Stimulated activated CD8-positive, alpha-beta memory T cell treated with anti-CD3 and anti-CD28 coated beads, Interleukin-4, amount 100 ng/mL, for 4 hours (primary cell): ENCODE results near the gene TAF6.
A peak's percentile ranks its signal among the peaks of the same experiment; 100 is the strongest.

ENCODE experiments used
- DNase-seq, 2 donors: peaks; one replicate each; pipeline ENCODE4 v3.0.0-alpha.2; 2020; ENCODE audit warnings: low read depth in 2 of 2, low spot score in 1 of 2

Gene TAF6

DNA sequence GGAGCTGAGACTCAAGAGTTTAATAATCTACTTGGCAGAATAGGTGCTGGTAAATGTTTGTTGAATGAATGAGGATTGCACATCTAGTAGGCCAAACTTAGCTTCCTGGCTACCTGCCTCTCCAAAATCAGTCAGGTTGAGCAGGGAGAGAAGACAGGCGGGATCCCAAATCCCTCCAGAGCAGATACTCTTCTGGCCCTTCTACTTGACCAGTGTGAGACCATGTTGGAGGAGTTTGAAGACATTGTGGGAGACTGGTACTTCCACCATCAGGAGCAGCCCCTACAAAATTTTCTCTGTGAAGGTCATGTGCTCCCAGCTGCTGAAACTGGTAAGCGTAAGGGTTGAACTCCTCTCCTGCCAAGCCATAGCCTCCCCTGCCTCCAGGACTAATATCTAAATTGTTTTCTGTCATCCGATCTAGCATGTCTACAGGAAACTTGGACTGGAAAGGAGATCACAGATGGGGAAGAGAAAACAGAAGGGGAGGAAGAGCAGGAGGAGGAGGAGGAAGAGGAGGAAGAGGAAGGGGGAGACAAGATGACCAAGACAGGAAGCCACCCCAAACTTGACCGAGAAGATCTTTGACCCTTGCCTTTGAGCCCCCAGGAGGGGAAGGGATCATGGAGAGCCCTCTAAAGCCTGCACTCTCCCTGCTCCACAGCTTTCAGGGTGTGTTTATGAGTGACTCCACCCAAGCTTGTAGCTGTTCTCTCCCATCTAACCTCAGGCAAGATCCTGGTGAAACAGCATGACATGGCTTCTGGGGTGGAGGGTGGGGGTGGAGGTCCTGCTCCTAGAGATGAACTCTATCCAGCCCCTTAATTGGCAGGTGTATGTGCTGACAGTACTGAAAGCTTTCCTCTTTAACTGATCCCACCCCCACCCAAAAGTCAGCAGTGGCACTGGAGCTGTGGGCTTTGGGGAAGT is 5.4 kb upstream of the TAF6 start:
- no peak for DNase-seq

DNA sequence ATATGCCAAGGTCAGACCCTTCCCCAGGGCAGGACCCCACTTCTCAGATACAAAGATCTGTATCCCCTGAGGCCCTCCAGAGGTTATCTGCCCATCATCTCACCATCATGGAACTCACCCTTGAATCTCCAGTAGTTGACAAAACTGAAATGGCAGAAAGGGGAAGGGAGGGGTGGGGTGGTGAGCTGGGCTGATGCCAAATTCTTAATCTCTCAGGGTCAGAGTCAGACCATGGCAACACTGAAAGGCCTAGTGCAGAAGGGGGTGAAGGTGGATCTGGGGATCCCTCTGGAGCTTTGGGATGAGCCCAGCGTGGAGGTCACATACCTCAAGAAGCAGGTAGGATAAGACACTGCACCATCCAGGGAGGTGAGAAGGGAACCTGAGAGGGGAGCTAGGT is 3.4 kb upstream of the TAF6 start:
- DNase-seq, result no peak

DNA sequence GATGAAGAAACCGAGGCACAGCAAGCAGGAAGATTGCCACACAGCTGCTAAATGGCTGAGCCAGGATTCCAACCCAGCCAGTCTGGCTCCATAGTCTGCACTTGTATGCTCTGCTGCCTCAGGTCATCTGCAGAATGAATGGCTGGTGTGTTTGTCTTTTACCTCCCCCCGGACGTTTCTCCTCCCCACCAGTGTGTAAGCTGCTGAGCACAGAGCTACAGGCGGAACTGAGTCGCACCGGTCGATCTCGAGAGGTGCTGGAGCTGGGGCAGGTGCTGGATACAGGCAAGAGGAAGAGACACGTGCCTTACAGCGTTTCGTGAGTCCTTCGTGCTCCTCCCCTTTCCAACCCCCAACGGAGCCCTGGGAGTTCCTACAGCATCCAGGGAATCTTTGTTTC is 2.9 kb upstream of the TAF6 start:
- no peak for DNase-seq

DNA sequence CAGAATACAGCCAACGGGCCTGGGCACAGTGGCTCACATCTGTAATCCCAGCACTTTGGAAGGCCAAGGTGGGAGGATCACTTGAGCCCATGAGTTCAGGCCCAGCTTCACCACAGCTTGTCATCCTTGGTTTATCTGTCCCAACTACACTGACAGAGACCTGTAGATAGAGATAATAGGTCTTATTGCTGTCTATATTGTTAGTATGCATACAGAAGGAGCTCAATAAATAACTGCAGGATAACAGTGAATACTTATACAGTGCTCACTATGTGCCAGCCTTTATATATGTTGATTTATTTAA is 1.5 kb upstream of the TAF6 start:
- DNase-seq, result no peak

- no peak for DNase-seq
Observed at GRCh38 chr7:100119970-100120732, 993 bp upstream of the TAF6 start.

- DNase-seq, result no peak
Observed at GRCh38 chr7:100118388-100119071, 628 bp downstream of the TAF6 start.

DNA sequence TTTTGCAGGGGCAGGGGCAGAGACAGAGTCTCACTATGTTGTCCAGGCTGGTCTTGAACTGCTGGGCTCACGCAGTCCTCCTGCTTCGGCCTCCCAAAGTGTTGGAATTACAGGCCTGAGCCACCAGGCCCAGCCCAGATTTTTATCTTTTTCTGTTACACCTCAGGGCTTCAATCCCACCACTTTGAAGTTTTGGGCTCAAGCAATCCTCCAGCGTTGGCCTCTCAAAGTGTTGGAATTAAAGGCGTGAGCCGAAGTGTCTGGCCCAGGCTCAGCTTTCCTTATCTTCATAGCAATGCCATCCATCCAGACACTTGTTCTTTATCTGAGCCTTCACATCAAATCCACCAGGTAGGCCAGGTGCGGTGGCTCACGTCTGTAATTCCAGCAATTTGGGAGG is 4.1 kb downstream of the TAF6 start:
- no peak for DNase-seq

GRCh38 chr7:100111914-100112313 is 7.2 kb downstream of the TAF6 start:
- DNase-seq, result no peak

GRCh38 chr7:100111156-100111555 is 8.0 kb downstream of the TAF6 start:
- no peak for DNase-seq

DNA sequence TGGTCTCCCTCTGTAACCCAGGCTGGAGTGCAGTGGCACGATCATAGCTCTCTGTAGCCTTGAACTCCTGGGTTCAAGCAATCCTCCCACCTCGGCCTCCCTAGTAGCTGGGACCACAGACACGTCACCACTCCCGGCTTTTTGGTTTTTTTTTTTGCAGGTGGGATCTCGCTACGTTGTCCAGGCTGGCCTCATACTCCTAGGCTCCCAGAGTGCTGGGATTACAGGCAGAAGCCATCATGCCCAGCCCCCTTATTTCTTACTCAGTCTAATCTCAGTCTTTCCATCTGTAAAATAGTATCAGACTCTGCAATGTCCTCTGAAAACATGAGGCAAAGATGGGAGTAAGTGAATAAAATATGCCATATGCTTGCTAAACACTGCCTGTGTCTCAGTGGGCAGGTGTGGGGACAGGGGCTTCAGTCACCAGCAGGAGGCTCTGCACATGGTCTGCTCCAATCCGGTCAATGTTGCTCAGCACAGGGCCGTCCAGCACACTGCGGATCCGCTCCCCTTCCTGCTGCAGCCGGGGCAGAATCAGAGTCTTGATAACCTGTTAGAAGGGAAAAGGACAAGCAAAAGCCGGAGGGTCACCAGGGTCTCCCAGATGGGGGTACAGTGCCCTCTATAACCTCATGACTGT is 9.5 kb downstream of the TAF6 start:
- no peak for DNase-seq

- no peak for DNase-seq
Observed at GRCh38 chr7:100107890-100108289, 11.3 kb downstream of the TAF6 start.

DNA sequence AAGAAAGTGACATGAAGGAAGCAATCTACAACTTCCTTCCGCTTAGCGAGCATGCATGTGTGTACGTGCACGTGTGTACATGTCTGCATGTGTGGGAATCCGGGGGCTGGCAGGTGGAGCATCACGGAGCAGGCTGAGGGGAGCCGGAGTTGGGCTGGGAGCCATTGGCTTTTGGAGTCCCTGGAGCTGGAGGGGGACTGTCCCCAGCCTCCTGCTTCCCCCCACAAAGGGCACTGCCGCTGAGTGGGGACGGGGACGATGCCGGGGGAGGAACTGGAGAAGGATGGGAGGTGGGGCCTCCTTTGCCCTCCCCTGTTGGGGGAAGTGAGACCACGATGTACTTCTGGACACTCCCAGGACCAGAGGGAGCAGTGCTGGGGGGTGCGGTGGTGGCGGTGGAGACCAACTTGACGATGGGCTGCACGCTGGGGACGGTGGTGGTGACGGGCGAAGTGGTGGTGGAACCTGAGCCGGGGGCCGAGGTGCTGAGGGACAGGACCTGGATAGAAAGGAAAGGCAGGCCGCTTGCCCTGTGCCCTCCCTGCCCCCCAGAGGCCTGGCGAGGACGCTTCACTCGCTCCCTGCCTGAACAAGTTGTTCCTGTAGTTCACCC is 11.9 kb downstream of the TAF6 start:
- no peak for DNase-seq

DNA sequence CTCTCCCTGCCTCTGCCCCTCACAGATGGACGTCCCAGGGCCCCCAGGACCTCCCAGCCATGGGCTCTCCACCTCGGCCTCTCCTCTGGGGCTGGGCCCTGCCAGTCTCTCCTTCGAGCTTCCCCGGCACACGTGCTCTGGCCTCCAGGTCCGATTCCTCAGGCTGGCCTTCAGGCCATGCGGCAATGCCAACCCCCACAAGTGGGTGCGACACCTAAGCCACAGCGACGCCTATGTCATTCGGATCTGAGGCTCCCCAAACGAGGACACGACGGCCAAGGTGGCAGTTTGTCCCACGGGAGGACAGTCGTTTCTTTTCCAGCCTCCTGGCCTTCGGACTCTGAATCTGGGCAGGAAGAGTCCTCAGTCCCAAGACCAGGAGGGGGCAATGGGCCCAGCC is 12.5 kb downstream of the TAF6 start:
- DNase-seq, result no peak

- no peak for DNase-seq
Observed at GRCh38 chr7:100105534-100105933, 13.6 kb downstream of the TAF6 start.

- no peak for DNase-seq
Observed at GRCh38 chr7:100102950-100103840, 16.0 kb downstream of the TAF6 start.

DNA sequence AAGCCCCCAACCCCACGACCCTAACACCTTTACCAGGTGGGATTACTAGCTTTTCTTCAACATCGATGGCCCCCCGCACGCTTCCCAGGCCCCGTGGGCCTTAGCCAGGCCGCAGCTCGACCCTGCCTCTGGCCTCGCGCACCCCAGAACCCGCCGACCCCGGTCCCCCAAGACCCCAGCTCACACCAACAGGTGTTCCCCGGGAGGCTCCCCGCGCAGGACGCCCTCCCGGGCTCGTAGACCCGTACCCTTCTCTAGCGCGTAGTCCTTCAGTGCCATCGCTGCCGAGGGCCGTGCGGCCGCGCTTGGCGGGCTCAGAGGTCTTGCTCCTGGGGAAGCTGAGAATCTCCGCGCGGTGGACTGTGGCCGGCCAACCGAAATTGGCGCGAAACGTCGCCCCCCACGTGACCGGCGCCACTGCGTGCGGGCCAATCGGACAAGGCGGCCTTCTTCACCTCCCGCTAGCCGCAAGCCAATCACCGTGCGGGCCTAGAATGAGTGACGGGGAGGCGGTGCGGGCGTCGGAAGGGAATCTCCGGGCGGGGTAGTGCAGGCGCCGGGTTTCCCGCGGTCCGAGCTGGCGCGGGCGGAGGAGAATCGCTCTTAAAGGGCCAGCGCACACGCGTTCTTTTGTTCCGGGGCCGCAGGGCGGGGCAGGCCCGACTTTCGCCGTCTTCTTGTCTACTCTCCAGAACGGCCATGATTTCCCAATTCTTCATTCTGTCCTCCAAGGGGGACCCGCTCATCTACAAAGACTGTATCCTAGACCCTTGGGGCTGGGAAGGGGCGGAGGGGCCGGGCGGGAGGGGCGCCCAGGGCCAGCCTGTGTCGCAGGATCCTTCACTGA is 17.9 kb downstream of the TAF6 start, which contains the start of the genes AP4M1 and MCM7:
Gene AP4M1, plus strand, starts transcription at position 628 of the 847 bp plus-strand sequence. Its CDS starts 72 bp downstream, at position 700.
Gene MCM7, minus strand, starts transcription at position 382 of the 847 bp plus-strand sequence. Its CDS starts 103 bp downstream, at position 279.
- DNase-seq, result peak; percentile 88 to 93

- DNase-seq, result peak; percentile 67 to 75
Observed at GRCh38 chr7:100100420-100101015, 18.6 kb downstream of the TAF6 start.

DNA sequence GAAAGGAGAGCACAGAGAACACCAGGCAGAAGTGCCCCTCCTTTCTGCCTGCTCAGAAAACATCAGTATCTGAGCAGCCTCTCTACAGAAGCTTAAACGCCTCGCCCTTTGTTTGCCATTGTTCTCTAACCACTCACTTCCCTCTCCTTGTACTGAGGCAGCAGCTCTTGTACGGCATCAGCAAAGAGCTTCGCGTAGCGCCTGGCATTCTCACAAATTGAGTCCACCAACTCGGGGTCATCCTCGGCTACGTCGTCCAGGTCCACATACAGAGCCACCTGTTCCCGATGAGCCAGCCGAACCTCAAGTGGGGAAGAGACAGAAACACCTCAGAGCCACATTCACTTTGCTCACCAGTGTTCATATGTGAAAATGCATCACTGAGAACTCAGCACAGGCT is 19.7 kb downstream of the TAF6 start:
- no peak for DNase-seq
